Measurements from ENCODE around the gene SETD1B.

SETD1B gene

DNA sequence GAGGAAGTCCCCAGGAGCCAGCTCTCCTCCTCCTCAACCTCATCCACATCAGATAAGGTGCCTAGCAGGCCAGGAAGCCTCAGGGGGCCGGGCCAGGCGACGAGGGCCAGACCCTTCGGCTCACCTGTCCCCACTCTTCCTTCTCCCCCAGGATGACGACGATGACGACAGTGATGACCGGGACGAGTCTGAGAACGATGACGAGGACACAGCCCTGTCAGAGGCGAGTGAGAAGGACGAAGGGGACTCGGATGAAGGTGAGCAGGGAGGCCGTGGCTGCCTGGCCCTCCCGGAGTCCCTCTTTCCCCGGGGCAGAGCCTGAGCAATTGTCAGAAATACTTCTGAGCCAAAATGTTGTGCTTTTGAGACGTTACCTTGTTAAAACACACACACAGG lies 13.8 kb downstream of the SETD1B start:
- DNase-seq (ENCODE audit: low read depth in 1 of 2, low spot score in 1 of 2), result no peak
- no peak for TF ChIP-seq JUND (IDR thresholded peaks at IDR 0.05; ENCODE audit: low read depth)
- in situ Hi-C loops (cut with HindIII; ENCODE audit: low pct_unique_long_range_greater_than_20kb, low sequenced_read_pairs), result no loop called here

DNA sequence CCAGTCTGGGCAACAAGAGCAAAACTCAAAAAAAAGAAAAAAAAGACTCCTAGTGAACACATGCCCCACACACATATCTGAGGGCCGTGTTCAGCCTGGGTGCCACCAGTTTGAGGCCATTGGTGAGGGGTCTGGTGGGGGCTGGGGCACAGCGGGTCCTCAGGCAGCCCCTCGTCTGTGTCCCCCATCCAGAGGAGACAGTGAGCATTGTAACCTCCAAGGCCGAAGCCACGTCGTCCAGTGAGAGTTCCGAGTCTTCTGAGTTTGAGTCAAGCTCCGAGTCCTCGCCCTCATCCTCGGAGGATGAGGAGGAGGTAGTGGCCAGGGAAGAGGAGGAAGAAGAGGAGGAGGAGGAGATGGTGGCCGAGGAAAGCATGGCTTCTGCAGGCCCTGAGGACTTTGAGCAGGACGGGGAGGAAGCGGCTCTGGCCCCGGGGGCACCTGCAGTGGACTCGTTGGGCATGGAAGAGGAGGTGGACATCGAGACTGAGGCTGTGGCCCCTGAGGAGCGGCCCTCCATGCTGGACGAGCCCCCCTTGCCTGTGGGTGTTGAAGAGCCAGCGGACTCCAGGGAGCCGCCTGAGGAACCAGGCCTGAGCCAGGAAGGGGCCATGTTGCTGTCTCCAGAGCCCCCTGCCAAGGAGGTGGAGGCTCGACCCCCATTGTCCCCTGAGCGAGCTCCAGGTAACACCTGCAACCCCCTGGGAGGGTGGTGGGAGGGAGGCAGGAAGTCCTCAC lies 15.6 kb downstream of the SETD1B start:
- TF ChIP-seq JUND (IDR thresholded peaks at IDR 0.05; ENCODE audit: low read depth), result no peak
- no peak for DNase-seq (ENCODE audit: low read depth in 1 of 2, low spot score in 1 of 2)
- in situ Hi-C loops (cut with HindIII; ENCODE audit: low pct_unique_long_range_greater_than_20kb, low sequenced_read_pairs), result no loop called here

DNA sequence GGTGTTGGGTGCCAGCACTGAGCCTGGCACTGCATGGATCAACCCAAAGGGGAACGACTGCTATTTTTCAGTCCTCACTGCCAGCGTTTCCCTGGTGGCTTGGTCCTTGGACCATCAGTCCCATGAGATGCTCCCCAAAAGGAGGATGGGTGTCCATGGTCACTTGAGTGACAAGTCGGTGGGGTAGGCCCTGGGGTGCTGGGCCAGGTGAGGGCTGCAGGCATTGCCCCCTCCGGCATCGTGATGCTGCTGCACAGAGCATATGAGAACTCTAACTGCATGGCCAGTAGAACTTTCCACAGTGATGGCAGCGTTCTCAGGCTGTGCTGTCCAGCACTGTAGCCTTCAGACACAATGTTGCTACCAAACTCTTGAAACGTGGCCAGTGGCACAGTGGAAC lies 16.2 kb downstream of the SETD1B start:
- in situ Hi-C loops (cut with HindIII; ENCODE audit: low pct_unique_long_range_greater_than_20kb, low sequenced_read_pairs), result no loop called here
- no peak for DNase-seq (ENCODE audit: low read depth in 1 of 2, low spot score in 1 of 2)
- TF ChIP-seq JUND (IDR thresholded peaks at IDR 0.05; ENCODE audit: low read depth), result no peak

DNA sequence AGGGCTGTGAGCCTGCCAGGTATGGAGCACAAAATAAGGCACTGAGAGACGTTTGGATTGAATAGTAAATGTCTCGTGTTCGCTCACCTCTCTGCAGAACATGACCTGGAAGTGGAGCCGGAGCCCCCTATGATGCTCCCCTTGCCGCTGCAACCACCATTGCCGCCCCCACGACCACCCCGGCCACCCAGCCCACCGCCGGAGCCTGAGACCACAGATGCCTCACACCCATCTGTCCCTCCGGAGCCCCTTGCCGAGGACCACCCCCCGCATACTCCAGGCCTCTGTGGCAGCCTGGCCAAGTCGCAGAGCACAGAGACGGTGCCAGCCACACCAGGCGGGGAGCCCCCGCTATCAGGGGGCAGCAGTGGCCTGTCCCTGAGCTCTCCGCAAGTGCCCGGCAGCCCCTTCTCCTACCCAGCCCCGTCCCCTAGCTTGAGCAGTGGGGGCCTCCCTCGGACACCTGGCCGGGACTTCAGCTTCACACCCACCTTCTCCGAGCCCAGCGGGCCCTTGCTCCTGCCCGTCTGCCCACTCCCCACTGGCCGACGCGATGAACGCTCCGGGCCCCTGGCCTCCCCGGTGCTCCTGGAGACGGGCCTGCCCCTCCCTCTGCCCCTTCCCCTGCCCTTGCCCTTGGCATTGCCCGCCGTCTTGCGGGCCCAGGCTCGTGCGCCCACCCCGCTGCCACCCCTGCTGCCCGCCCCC lies 18.7 kb downstream of the SETD1B start:
- no peak for TF ChIP-seq JUND (IDR thresholded peaks at IDR 0.05; ENCODE audit: low read depth)
- in situ Hi-C loops (cut with HindIII; ENCODE audit: low pct_unique_long_range_greater_than_20kb, low sequenced_read_pairs), result no loop called here
- DNase-seq (ENCODE audit: low read depth in 1 of 2, low spot score in 1 of 2), result no peak

DNA sequence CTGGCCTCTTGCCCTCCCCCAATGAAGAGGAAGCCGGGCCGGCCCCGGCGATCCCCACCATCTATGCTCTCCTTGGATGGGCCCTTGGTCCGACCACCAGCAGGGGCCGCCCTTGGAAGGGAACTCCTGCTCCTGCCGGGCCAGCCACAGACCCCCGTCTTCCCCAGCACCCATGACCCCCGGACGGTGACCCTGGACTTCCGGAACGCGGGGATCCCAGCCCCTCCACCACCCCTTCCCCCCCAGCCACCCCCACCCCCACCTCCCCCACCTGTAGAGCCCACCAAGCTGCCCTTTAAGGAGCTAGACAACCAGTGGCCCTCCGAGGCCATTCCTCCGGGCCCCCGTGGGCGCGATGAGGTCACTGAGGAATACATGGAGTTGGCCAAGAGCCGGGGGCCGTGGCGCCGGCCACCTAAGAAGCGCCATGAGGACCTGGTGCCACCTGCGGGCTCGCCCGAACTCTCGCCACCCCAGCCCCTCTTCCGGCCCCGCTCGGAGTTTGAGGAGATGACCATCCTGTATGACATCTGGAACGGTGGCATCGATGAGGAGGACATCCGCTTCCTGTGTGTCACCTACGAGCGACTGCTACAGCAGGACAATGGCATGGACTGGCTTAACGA lies 19.4 kb downstream of the SETD1B start:
- TF ChIP-seq JUND (IDR thresholded peaks at IDR 0.05; ENCODE audit: low read depth), result no peak
- in situ Hi-C loops (cut with HindIII; ENCODE audit: low pct_unique_long_range_greater_than_20kb, low sequenced_read_pairs), result no loop called here
- DNase-seq (ENCODE audit: low read depth in 1 of 2, low spot score in 1 of 2), result no peak

- in situ Hi-C loops (cut with HindIII; ENCODE audit: low pct_unique_long_range_greater_than_20kb, low sequenced_read_pairs), result no loop called here
- TF ChIP-seq JUND (IDR thresholded peaks at IDR 0.05; ENCODE audit: low read depth), result no peak
- no peak for DNase-seq (ENCODE audit: low read depth in 1 of 2, low spot score in 1 of 2)
These were observed 19.9 kb downstream of the SETD1B start for GRCh38 chr12:121823727-121824115.

DNA sequence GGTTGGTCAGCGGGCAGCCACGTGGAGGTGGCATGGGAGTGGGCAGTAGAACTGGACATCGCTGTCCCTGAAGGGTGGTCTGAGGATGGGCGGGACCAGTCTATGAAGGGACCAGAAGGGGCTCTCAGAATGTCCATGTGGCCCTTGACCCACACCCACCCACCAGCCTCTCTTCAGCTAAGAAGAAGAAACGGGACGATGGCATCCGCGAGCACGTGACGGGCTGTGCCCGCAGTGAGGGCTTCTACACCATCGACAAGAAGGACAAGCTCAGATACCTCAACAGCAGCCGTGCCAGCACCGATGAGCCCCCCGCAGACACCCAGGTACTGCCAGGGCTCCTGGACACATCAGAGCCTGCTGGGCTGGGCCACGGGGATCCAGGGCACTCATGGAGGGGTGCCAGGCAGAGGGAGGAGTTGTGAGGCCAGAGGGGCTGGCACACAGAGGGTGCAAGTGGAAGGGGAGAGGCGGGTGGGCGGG lies 21.3 kb downstream of the SETD1B start:
- no peak for DNase-seq (ENCODE audit: low read depth in 1 of 2, low spot score in 1 of 2)
- no peak for TF ChIP-seq JUND (IDR thresholded peaks at IDR 0.05; ENCODE audit: low read depth)
- in situ Hi-C loops (cut with HindIII; ENCODE audit: low pct_unique_long_range_greater_than_20kb, low sequenced_read_pairs), result no loop called here

GRCh38 chr12:121826318-121827150 lies 22.7 kb downstream of the SETD1B start:
- in situ Hi-C loops (cut with HindIII; ENCODE audit: low pct_unique_long_range_greater_than_20kb, low sequenced_read_pairs), result no loop called here
- no peak for TF ChIP-seq JUND (IDR thresholded peaks at IDR 0.05; ENCODE audit: low read depth)

DNA sequence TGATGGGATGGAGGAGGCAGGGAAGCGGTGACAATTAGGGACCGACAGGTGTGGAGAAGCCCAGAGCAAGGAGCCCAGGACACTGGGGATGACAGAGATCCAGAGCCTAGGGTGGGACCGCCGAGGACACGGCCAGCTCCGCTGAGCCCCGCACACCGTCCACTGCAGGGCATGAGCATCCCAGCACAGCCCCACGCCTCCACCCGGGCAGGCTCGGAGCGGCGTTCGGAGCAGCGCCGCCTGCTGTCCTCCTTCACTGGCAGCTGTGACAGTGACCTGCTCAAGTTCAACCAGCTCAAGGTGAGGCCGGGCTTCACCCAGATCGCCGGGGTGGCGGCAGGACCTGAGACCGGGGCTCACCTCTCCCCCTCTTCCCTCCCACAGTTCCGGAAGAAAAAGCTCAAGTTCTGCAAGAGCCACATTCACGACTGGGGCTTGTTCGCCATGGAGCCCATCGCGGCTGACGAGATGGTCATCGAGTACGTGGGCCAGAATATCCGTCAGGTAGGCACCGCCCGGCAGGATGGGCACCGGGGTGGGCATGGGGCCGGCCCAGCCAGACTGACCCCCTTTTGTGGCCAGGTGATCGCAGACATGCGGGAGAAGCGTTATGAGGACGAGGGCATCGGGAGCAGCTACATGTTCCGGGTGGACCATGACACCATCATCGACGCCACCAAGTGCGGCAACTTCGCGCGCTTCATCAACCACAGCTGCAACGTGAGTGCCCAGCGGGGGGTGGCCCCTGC lies 23.7 kb downstream of the SETD1B start:
- no peak for DNase-seq (ENCODE audit: low read depth in 1 of 2, low spot score in 1 of 2)
- no peak for TF ChIP-seq JUND (IDR thresholded peaks at IDR 0.05; ENCODE audit: low read depth)
- in situ Hi-C loops (cut with HindIII; ENCODE audit: low pct_unique_long_range_greater_than_20kb, low sequenced_read_pairs), result no loop called here

More at GRCh38 chr12:121826318-121827150, 22.7 kb downstream of the SETD1B start:
- no peak for DNase-seq (ENCODE audit: low read depth in 1 of 2, low spot score in 1 of 2)

- in situ Hi-C loops (cut with HindIII; ENCODE audit: low pct_unique_long_range_greater_than_20kb, low sequenced_read_pairs), result no loop called here
- DNase-seq (ENCODE audit: low read depth in 1 of 2, low spot score in 1 of 2), result no peak
- no peak for TF ChIP-seq JUND (IDR thresholded peaks at IDR 0.05; ENCODE audit: low read depth)
These were observed 24.5 kb downstream of the SETD1B start for GRCh38 chr12:121828306-121828705.

- in situ Hi-C loops (cut with HindIII; ENCODE audit: low pct_unique_long_range_greater_than_20kb, low sequenced_read_pairs), result no loop called here
- TF ChIP-seq JUND (IDR thresholded peaks at IDR 0.05; ENCODE audit: low read depth), result no peak
These were observed 25.0 kb downstream of the SETD1B start for GRCh38 chr12:121828826-121829225.

More at GRCh38 chr12:121828826-121829225, 25.0 kb downstream of the SETD1B start:
- DNase-seq (ENCODE audit: low read depth in 1 of 2, low spot score in 1 of 2), result no peak
